Panc1 (cell line): ENCODE results near the gene LTB4R2. TPM values are rescaled to one million over a fixed set of nuclear protein-coding genes. Genes with fewer than 3 reads are reported as not detected.

Source experiments
- ATAC-seq: fragments of 200-7000 bp; cut with Tn5 transposase; 2 replicates; pipeline ENCODE4 v1.9.1; 2020; ENCODE audit warnings: mild to moderate bottlenecking, moderate library complexity
- BruUV-seq: library from RNA; stranded (reverse); fragments of 400-500 nt; replicated peaks from 2 replicates; lab custom pipeline; 2021; lab: Mats Ljungman, UMichigan
- CTCF ChIA-PET: fragments of 300-600 bp; sonication (Branson Sonifier 250); formaldehyde crosslinking; loops from one replicate; lab custom pipeline; 2022; ENCODE audit warnings: antibody characterized with exemption; lab: Charles Lee
- POLR2A ChIA-PET: fragments of 300-600 bp; sonication (Branson Sonifier 250); formaldehyde crosslinking; loops from one replicate; lab custom pipeline; 2022; ENCODE audit warnings: antibody characterized with exemption; lab: Charles Lee
- DNase-seq: peaks from one replicate; pipeline ENCODE4 v3.0.0-alpha.2; 2010; ENCODE audit warnings: low read depth, low spot score
- H3K27ac ChIP-seq: 2 replicates; pipeline ENCODE4 v1.5.1; 2011; ENCODE audit warnings: mild to moderate bottlenecking, low read length, inconsistent platforms
- H3K27me3 ChIP-seq: fragments of 200-500 bp; sonication (Bioruptor generic); 2 replicates; pipeline ENCODE4 v1.6.0; 2014; ENCODE audit warnings: low read length, inconsistent platforms; ENCODE audit not compliant: control insufficient read depth, insufficient read depth
- H3K36me3 ChIP-seq: fragments of 200-500 bp; sonication (Bioruptor generic); 2 replicates; pipeline ENCODE4 v1.5.1; 2014; ENCODE audit warnings: inconsistent platforms, mild to moderate bottlenecking, low read length, moderate library complexity; ENCODE audit not compliant: control insufficient read depth, insufficient read depth
- H3K4me1 ChIP-seq: 2 replicates; pipeline ENCODE4 v1.5.1; 2011; ENCODE audit warnings: inconsistent platforms, mild to moderate bottlenecking, low read length, moderate library complexity; ENCODE audit not compliant: control insufficient read depth, insufficient read depth
- H3K4me3 ChIP-seq, 2 experiments: 2 replicates each; pipeline ENCODE4 v1.5.1; 2011 to 2012; ENCODE audit warnings: low read depth in 2 of 2, low read length in 2 of 2, mild to moderate bottlenecking in 2 of 2, inconsistent platforms in 1 of 2, moderate library complexity in 1 of 2
- H3K9me3 ChIP-seq: fragments of 200-500 bp; sonication (Bioruptor generic); 2 replicates; pipeline ENCODE4 v1.5.1; 2014; ENCODE audit warnings: low read depth, mild to moderate bottlenecking, inconsistent platforms, low read length, moderate library complexity; ENCODE audit not compliant: control insufficient read depth, insufficient read depth
- POLR2AphosphoS5 ChIP-seq: IDR thresholded peaks from 2 replicates; pipeline ENCODE4 v1.6.1; 2012; ENCODE audit warnings: mild to moderate bottlenecking, low read depth, low read length, moderate library complexity
- REST ChIP-seq, 2 experiments: IDR thresholded peaks; 2 replicates each; pipeline ENCODE4 v1.6.1; 2011 to 2012; ENCODE audit warnings: low read depth in 2 of 2, control low read depth in 1 of 2, low read length in 1 of 2, mild to moderate bottlenecking in 1 of 2, moderate library complexity in 1 of 2; ENCODE audit not compliant: insufficient read depth in 1 of 2
- SIN3A ChIP-seq: IDR thresholded peaks from 2 replicates; pipeline ENCODE4 v1.6.1; 2012; ENCODE audit warnings: low read depth, mild to moderate bottlenecking, low read length, moderate library complexity, borderline replicate concordance; ENCODE audit not compliant: insufficient read depth
- TCF7L2 ChIP-seq: IDR thresholded peaks from 2 replicates; pipeline ENCODE4 v1.6.1; 2011; ENCODE audit warnings: mild to moderate bottlenecking, low read depth, low read length, inconsistent platforms
- in situ Hi-C: cut with HindIII; loops from 2 replicates; pipeline ENCODE4 v1.10.0; 2016; ENCODE audit warnings: low sequenced_read_pairs, low pct_unique_long_range_greater_than_20kb
- intact Hi-C: fragments of 100-400 bp; cut with micrococcal nuclease; formaldehyde crosslinking; loops from one replicate; pipeline ENCODE4 v1.10.0; 2022; ENCODE audit not compliant: unreplicated experiment
- total RNA-seq: library from RNA; stranded (reverse); gene quantifications from one replicate; pipeline ENCODE4 v1.2.1, GENCODE V29; 2021; ENCODE audit not compliant: unreplicated experiment
- TF ChIP-seq, protein P1 (sequence below): fragments of 450-650 bp; IDR thresholded peaks from 2 replicates; pipeline ENCODE4 v1.5.1; 2017; ENCODE audit warnings: mild to moderate bottlenecking

LTB4R2 gene
- total RNA-seq, 1 experiment from 2014 or later: 6.9 TPM

- ATAC-seq (no peak), DNase-seq (no peak)
- H3K27me3 ChIP-seq: no peaks in the 10 kb centered on the region
- H3K4me1 ChIP-seq: no peaks in the 10 kb centered on the region
- CTCF ChIA-PET: no interaction called here
- intact Hi-C loops (no loop called here), in situ Hi-C loops (no loop called here)
- TF ChIP-seq POLR2AphosphoS5: no peak
- TF ChIP-seq, protein P1, sequence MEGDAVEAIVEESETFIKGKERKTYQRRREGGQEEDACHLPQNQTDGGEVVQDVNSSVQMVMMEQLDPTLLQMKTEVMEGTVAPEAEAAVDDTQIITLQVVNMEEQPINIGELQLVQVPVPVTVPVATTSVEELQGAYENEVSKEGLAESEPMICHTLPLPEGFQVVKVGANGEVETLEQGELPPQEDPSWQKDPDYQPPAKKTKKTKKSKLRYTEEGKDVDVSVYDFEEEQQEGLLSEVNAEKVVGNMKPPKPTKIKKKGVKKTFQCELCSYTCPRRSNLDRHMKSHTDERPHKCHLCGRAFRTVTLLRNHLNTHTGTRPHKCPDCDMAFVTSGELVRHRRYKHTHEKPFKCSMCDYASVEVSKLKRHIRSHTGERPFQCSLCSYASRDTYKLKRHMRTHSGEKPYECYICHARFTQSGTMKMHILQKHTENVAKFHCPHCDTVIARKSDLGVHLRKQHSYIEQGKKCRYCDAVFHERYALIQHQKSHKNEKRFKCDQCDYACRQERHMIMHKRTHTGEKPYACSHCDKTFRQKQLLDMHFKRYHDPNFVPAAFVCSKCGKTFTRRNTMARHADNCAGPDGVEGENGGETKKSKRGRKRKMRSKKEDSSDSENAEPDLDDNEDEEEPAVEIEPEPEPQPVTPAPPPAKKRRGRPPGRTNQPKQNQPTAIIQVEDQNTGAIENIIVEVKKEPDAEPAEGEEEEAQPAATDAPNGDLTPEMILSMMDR: no peak
- TF ChIP-seq REST (IDR thresholded peaks at IDR 0.05; ENCODE audit: insufficient read depth in 1 of 2, low read depth in 2 of 2, low read length in 1 of 2): no peak
- no peak for TF ChIP-seq TCF7L2
- TF ChIP-seq SIN3A: no peak
- no peak overlapping the region for H3K4me3 ChIP-seq
- BruUV-seq: no TSS peak
- no peak overlapping the region for H3K27ac ChIP-seq
- POLR2A ChIA-PET: no interaction called here
- no peaks in the 10 kb centered on the region for H3K9me3 ChIP-seq
- H3K36me3 ChIP-seq: no peaks in the 10 kb centered on the region
Observed at GRCh38 chr14:24347134-24347533, 37.2 kb downstream of the LTB4R2 start.

- CTCF ChIA-PET: interaction anchor here (0.6 kb wide), 2 partner anchors 12 to 15 kb away, joined by 6 to 7 read pairs; no protein-coding TSS in a partner anchor
- ATAC-seq (no peak), DNase-seq (no peak)
- no peaks in the 10 kb centered on the region for H3K27me3 ChIP-seq
- BruUV-seq: no TSS peak
- H3K4me3 ChIP-seq: no peak overlapping the region
- intact Hi-C loops (no loop called here), in situ Hi-C loops (no loop called here)
- POLR2A ChIA-PET: no interaction called here
- H3K27ac ChIP-seq: no peak overlapping the region
- no peaks in the 10 kb centered on the region for H3K9me3 ChIP-seq
- TF ChIP-seq TCF7L2: no peak
- no peak for TF ChIP-seq POLR2AphosphoS5
- TF ChIP-seq REST (IDR thresholded peaks at IDR 0.05; ENCODE audit: insufficient read depth in 1 of 2, low read depth in 2 of 2, low read length in 1 of 2): no peak
- TF ChIP-seq SIN3A: no peak
- TF ChIP-seq, protein P1: no peak
- no peaks in the 10 kb centered on the region for H3K4me1 ChIP-seq
- H3K36me3 ChIP-seq: no peaks in the 10 kb centered on the region
Observed at GRCh38 chr14:24348186-24348585, 38.2 kb downstream of the LTB4R2 start.
